ENCODE measurements around the gene ATP13A3. TPM values are rescaled to one million over a fixed set of nuclear protein-coding genes. Genes with fewer than 3 reads are reported as not detected.

ATP13A3 gene
- total and polyA plus RNA-seq, 7 donors: 10.9 to 82.7 (median 50.4) TPM

DNA sequence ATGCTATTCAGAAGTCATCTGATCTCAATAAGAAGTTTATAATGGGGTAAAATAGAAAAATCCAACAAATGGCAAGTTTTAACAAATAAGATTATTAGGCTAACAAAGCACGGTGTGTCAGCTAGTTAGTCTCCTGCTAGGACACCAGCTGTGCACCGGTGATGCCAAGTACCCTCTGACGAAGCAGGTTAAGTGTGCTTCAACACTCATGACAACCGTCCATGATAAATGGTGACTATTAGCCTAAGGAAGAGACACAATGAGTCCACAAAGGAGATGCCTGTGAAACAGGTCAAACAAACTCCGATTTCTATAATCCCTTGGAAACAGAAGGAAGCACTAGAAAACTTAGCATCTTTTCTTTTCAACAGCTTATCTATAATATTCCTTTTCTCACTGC, 36.5 kb downstream of the ATP13A3 start:
- H3K36me3 ChIP-seq: peaks cover 14 to 93% (median 27%) of the 10 kb centered on the region in 4 donors
- no peak overlapping the region for H3K4me3 ChIP-seq
- no peaks in the 10 kb centered on the region for H3K9me3 ChIP-seq
- TF ChIP-seq POLR2A (IDR thresholded peaks at IDR 0.05) (no peak), EP300 (IDR thresholded peaks at IDR 0.05) (no peak), POLR2AphosphoS5 (IDR thresholded peaks at IDR 0.05) (no peak)
- TF ChIP-seq, protein P1, sequence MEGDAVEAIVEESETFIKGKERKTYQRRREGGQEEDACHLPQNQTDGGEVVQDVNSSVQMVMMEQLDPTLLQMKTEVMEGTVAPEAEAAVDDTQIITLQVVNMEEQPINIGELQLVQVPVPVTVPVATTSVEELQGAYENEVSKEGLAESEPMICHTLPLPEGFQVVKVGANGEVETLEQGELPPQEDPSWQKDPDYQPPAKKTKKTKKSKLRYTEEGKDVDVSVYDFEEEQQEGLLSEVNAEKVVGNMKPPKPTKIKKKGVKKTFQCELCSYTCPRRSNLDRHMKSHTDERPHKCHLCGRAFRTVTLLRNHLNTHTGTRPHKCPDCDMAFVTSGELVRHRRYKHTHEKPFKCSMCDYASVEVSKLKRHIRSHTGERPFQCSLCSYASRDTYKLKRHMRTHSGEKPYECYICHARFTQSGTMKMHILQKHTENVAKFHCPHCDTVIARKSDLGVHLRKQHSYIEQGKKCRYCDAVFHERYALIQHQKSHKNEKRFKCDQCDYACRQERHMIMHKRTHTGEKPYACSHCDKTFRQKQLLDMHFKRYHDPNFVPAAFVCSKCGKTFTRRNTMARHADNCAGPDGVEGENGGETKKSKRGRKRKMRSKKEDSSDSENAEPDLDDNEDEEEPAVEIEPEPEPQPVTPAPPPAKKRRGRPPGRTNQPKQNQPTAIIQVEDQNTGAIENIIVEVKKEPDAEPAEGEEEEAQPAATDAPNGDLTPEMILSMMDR (IDR thresholded peaks at IDR 0.05): no peak
- DNase-seq: no peak
- H3K27me3 ChIP-seq: no peaks in the 10 kb centered on the region
- no peak overlapping the region for H3K27ac ChIP-seq
- WGBS, 2 donors: 95 to 97% methylated on average over 5 of the region's 5 CpGs
- no peaks in the 10 kb centered on the region for H3K4me1 ChIP-seq
- intact Hi-C loops (cut with DNase I): no loop called here

DNA sequence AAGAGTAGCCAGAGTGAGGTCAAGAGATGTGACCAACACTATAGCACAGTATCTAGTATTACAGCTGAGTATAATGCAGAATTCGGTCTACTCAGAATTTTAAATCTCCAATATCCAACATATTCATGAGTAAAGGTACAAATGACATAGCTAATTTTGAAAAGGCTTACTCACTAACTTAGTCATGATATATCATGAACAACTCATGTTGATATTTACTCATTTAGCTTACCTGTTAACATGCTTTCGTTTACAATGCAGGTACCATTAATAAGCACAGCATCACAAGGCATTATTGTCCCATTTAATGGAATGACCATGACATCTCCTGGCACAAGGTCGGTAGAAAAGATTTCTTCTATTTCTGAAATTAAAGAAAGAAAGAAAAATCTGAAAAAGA, 36.9 kb downstream of the ATP13A3 start:
- peaks cover 14 to 98% (median 27%) of the 10 kb centered on the region in 4 donors for H3K36me3 ChIP-seq
- 90 to 95% methylated on average over 3 of the region's 3 CpGs for WGBS, 2 donors
- no peak for TF ChIP-seq EP300 (IDR thresholded peaks at IDR 0.05)
- no peak for TF ChIP-seq POLR2AphosphoS5 (IDR thresholded peaks at IDR 0.05)
- TF ChIP-seq, protein P1 (IDR thresholded peaks at IDR 0.05): no peak
- TF ChIP-seq POLR2A (IDR thresholded peaks at IDR 0.05): no peak
- no peak overlapping the region for H3K4me3 ChIP-seq
- no peaks in the 10 kb centered on the region for H3K27me3 ChIP-seq
- no peak for DNase-seq
- intact Hi-C loops (cut with DNase I): no loop called here
- H3K4me1 ChIP-seq: no peaks in the 10 kb centered on the region
- H3K27ac ChIP-seq: no peak overlapping the region
- H3K9me3 ChIP-seq: no peaks in the 10 kb centered on the region

DNA sequence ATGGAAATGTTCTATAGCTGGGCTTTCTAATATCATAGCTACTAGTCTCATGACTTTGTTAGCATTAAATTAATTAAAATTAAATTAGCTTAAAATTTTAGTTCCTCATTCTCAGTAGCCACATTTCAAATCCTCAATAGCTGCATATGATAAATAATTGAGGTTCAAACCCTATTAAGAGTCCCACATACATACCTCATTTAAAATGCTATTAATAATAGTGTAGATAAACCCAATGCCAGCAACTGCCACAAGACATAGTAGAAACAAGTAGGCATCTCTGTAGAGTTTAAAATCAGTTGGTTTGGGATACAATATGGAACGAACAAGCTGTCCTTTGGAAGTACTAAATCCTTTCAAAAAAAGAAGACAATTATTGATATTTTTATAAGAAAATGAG, 39.1 kb downstream of the ATP13A3 start:
- Histone ChIP-seq H3K27ac (no peak overlapping the region), H3K4me1 (no peaks in the 10 kb centered on the region), H3K27me3 (no peaks in the 10 kb centered on the region), H3K4me3 (no peak overlapping the region), H3K9me3 (no peaks in the 10 kb centered on the region), H3K36me3 (peaks cover 14 to 85% (median 27%) of the 10 kb centered on the region in 4 donors)
- 96 to 98% methylated on average over 1 of the region's 1 CpG for WGBS, 2 donors
- intact Hi-C loops (cut with DNase I): no loop called here
- DNase-seq: no peak
- no peak for TF ChIP-seq EP300 (IDR thresholded peaks at IDR 0.05)
- TF ChIP-seq, protein P1 (IDR thresholded peaks at IDR 0.05): no peak
- TF ChIP-seq POLR2A (IDR thresholded peaks at IDR 0.05): no peak
- no peak for TF ChIP-seq POLR2AphosphoS5 (IDR thresholded peaks at IDR 0.05)

DNA sequence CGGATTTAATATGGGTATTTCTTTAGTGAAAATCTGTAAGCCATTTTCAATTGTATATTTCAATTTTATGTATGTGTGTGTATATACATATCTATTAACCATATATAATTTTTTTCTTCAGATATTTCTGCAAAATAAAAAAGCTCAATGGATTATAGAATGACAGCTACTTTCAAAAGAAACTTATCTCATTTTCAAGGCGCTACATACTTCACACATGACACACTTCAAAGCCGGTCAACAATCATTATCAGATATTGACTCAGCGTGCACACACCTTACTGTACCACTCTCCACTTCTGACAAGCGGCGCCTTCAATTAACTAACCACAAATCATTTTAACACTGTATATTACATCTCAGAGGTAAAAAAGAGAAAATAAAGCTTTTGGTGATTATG, 39.6 kb downstream of the ATP13A3 start:
- WGBS, 2 donors: 27 to 71% methylated on average over 6 of the region's 6 CpGs
- H3K9me3 ChIP-seq: no peaks in the 10 kb centered on the region

More for the DNA sequence above, 39.6 kb downstream of the ATP13A3 start:
- no peak for DNase-seq
- Histone ChIP-seq H3K27me3 (no peaks in the 10 kb centered on the region), H3K36me3 (peaks cover 14 to 80% (median 28%) of the 10 kb centered on the region in 4 donors), H3K27ac (no peak overlapping the region), H3K4me3 (no peak overlapping the region), H3K4me1 (no peaks in the 10 kb centered on the region)
- intact Hi-C loops (cut with DNase I): no loop called here
- TF ChIP-seq, protein P1 (IDR thresholded peaks at IDR 0.05): no peak
- TF ChIP-seq POLR2AphosphoS5 (IDR thresholded peaks at IDR 0.05) (no peak), POLR2A (IDR thresholded peaks at IDR 0.05) (no peak), EP300 (IDR thresholded peaks at IDR 0.05) (no peak)
